HG03045 (cell line): ENCODE results near the gene B3GLCT.
"Not testable (repeated sequence)": the region's sequence is repeated elsewhere in the genome, so short reads cannot be mapped to it uniquely, and the experiment has no call there.

Experiments used
- ATAC-seq: cut with Tn5 transposase; IDR thresholded peaks from one replicate; pipeline ENCODE4 v1.9.1; 2021; ENCODE audit warnings: mild to moderate bottlenecking, moderate library complexity; ENCODE audit not compliant: unreplicated experiment

The B3GLCT gene

GRCh38 chr13:31199849-31200636 is at the start of gene B3GLCT:
Gene B3GLCT, plus strand, starts transcription at chr13:31199975. Its CDS starts 110 bp downstream, at chr13:31200085.
- ATAC-seq = peak; percentile 89

- ATAC-seq = no peak
Observed at GRCh38 chr13:31150315-31150985, 49.3 kb upstream of the B3GLCT start.

GRCh38 chr13:31151837-31152236 is 47.9 kb upstream of the B3GLCT start:
- no peak for ATAC-seq

- no peak for ATAC-seq
Observed at GRCh38 chr13:31154939-31155338, 44.8 kb upstream of the B3GLCT start.

GRCh38 chr13:31159306-31159705 is 40.5 kb upstream of the B3GLCT start:
- ATAC-seq = no peak

- ATAC-seq = peak; percentile 27
Observed at GRCh38 chr13:31160857-31161556, 38.8 kb upstream of the B3GLCT start.

- peak; percentile 86 for ATAC-seq
Observed at GRCh38 chr13:31161557-31162150, 38.1 kb upstream of the B3GLCT start, which contains the start of gene HSPH1. Gene HSPH1, minus strand, starts transcription at chr13:31161904. Its CDS starts 322 bp downstream, at chr13:31161582.

GRCh38 chr13:31162151-31163008 is 37.4 kb upstream of the B3GLCT start:
- ATAC-seq = peak; percentile 87

- no peak for ATAC-seq
Observed at GRCh38 chr13:31166591-31166990, 33.2 kb upstream of the B3GLCT start.

GRCh38 chr13:31167490-31167889 is 32.3 kb upstream of the B3GLCT start:
- ATAC-seq = no peak

GRCh38 chr13:31168166-31168565 is 31.6 kb upstream of the B3GLCT start:
- no peak for ATAC-seq

GRCh38 chr13:31168736-31169135 is 31.0 kb upstream of the B3GLCT start:
- ATAC-seq = no peak

- ATAC-seq = no peak
Observed at GRCh38 chr13:31172001-31172400, 27.8 kb upstream of the B3GLCT start.

- no peak for ATAC-seq
Observed at GRCh38 chr13:31172535-31172934, 27.2 kb upstream of the B3GLCT start.

- ATAC-seq = no peak
Observed at GRCh38 chr13:31174018-31174417, 25.8 kb upstream of the B3GLCT start.

- ATAC-seq = no peak
Observed at GRCh38 chr13:31175847-31176532, 23.8 kb upstream of the B3GLCT start.

- ATAC-seq = not testable (repeated sequence)
Observed at GRCh38 chr13:31177813-31178495, 21.8 kb upstream of the B3GLCT start.

GRCh38 chr13:31179241-31179640 is 20.5 kb upstream of the B3GLCT start:
- no peak for ATAC-seq

- no peak for ATAC-seq
Observed at GRCh38 chr13:31179754-31180153, 20.0 kb upstream of the B3GLCT start.
